ENCODE results near the gene SIRT2. TPM values are rescaled to one million over a fixed set of nuclear protein-coding genes. Genes with fewer than 3 reads are reported as not detected.

The SIRT2 gene
- total RNA-seq, 1 donor from 2014 or later = 91.3 TPM

GRCh38 chr19:38917516-38917915, 18.1 kb upstream of the SIRT2 start:
- H3K36me3 Mint-ChIP-seq (ENCODE audit: unreplicated experiment) = no peaks in the 10 kb centered on the region
- TF ChIP-seq CTCF (IDR thresholded peaks at IDR 0.05; ENCODE audit: partially characterized antibody, unreplicated experiment) = no peak
- H3K27me3 Mint-ChIP-seq (ENCODE audit: unreplicated experiment) = peaks cover 7% of the 10 kb centered on the region
- no peak for DNase-seq
- peaks cover 5% of the 10 kb centered on the region for H3K9me3 Mint-ChIP-seq (ENCODE audit: unreplicated experiment)
- peaks cover 12% of the 10 kb centered on the region for H3K4me1 Mint-ChIP-seq (ENCODE audit: low read depth, unreplicated experiment)
- H3K4me3 Mint-ChIP-seq (ENCODE audit: unreplicated experiment) = no peak overlapping the region
- no peak overlapping the region for H3K27ac Mint-ChIP-seq (ENCODE audit: unreplicated experiment)

- Mint-ChIP-seq H3K27ac (ENCODE audit: unreplicated experiment) (peak overlapping the region; percentile 39), H3K36me3 (ENCODE audit: unreplicated experiment) (peaks cover 2% of the 10 kb centered on the region), H3K9me3 (ENCODE audit: unreplicated experiment) (peaks cover 10% of the 10 kb centered on the region), H3K27me3 (ENCODE audit: unreplicated experiment) (peaks cover 9% of the 10 kb centered on the region), H3K4me1 (ENCODE audit: low read depth, unreplicated experiment) (peaks cover 12% of the 10 kb centered on the region), H3K4me3 (ENCODE audit: unreplicated experiment) (no peak overlapping the region)
- TF ChIP-seq CTCF (IDR thresholded peaks at IDR 0.05; ENCODE audit: partially characterized antibody, unreplicated experiment) = no peak
- no peak for DNase-seq
Measured at GRCh38 chr19:38915329-38916321, 16.2 kb upstream of the SIRT2 start.

GRCh38 chr19:38913958-38914357, 14.5 kb upstream of the SIRT2 start:
- Mint-ChIP-seq H3K27me3 (ENCODE audit: unreplicated experiment) (peaks cover 9% of the 10 kb centered on the region), H3K27ac (ENCODE audit: unreplicated experiment) (peak overlapping the region; percentile 80), H3K9me3 (ENCODE audit: unreplicated experiment) (peaks cover 13% of the 10 kb centered on the region), H3K36me3 (ENCODE audit: unreplicated experiment) (peaks cover 5% of the 10 kb centered on the region), H3K4me3 (ENCODE audit: unreplicated experiment) (peak overlapping the region; percentile 26), H3K4me1 (ENCODE audit: low read depth, unreplicated experiment) (peaks cover 8% of the 10 kb centered on the region)
- no peak for TF ChIP-seq CTCF (IDR thresholded peaks at IDR 0.05; ENCODE audit: partially characterized antibody, unreplicated experiment)
- DNase-seq = no peak

GRCh38 chr19:38912600-38913514, 13.4 kb upstream of the SIRT2 start:
- no peak for DNase-seq
- H3K27ac Mint-ChIP-seq (ENCODE audit: unreplicated experiment) = peak overlapping the region; percentile 94
- H3K9me3 Mint-ChIP-seq (ENCODE audit: unreplicated experiment) = peaks cover 15% of the 10 kb centered on the region
- peaks cover 9% of the 10 kb centered on the region for H3K27me3 Mint-ChIP-seq (ENCODE audit: unreplicated experiment)
- no peak for TF ChIP-seq CTCF (IDR thresholded peaks at IDR 0.05; ENCODE audit: partially characterized antibody, unreplicated experiment)
- H3K4me1 Mint-ChIP-seq (ENCODE audit: low read depth, unreplicated experiment) = peaks cover 8% of the 10 kb centered on the region
- H3K4me3 Mint-ChIP-seq (ENCODE audit: unreplicated experiment) = peak overlapping the region; percentile 11
- H3K36me3 Mint-ChIP-seq (ENCODE audit: unreplicated experiment) = peaks cover 5% of the 10 kb centered on the region

All from glutamatergic neuron (in vitro differentiated cells).